SH-SY5Y (cell line): ENCODE results near the gene FAM222A.

Source experiments
- GATA2 ChIP-seq: IDR thresholded peaks from 2 replicates; pipeline ENCODE4 v1.6.1; 2011; ENCODE audit warnings: mild to moderate bottlenecking, low read depth, low read length
- GATA3 ChIP-seq: IDR thresholded peaks from 2 replicates; pipeline ENCODE4 v1.6.1; 2011; ENCODE audit warnings: low read depth, mild to moderate bottlenecking, low read length, moderate library complexity

DNA sequence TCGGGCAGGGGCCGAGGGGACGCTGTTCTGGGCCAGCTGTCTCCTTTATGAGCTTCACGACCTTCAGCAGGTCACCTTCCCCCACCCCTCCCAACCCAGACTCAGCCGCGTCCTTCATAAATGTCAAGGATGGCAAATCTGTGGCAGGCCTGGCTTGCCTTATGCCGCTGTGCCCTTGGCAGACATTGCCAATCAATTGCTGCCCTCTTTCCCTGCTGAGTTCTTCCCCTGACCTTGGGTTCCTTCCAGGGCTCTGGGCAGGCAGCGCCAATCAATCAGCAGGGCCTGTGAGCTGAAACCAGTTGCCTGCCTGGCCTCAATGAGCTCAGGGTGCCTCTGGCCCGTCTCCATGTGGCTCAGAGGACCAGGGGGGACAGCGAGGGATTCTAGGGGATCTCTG lies 7.7 kb downstream of the FAM222A start:
- TF ChIP-seq GATA3 (no peak), GATA2 (no peak)
